Type B pancreatic cell (in vitro differentiated cells): ENCODE data around the gene OR10G7. TPM values are rescaled to one million over a fixed set of nuclear protein-coding genes. Genes with fewer than 3 reads are reported as not detected.

Source experiments
- DNase-seq: peaks from one replicate; pipeline ENCODE4 v3.0.0; 2021; ENCODE audit warnings: mixed read lengths; ENCODE audit not compliant: unreplicated experiment; ENCODE audit errors: extremely low spot score
- H3K27ac Mint-ChIP-seq: 2 replicates; pipeline ENCODE4 v1.8.0; 2021; ENCODE audit warnings: mild to moderate bottlenecking, mixed read lengths
- H3K27me3 Mint-ChIP-seq: 2 replicates; pipeline ENCODE4 v1.8.0; 2021; ENCODE audit warnings: mixed read lengths
- H3K36me3 Mint-ChIP-seq: 2 replicates; pipeline ENCODE4 v1.8.0; 2021; ENCODE audit warnings: mixed read lengths
- H3K4me1 Mint-ChIP-seq: one replicate; pipeline ENCODE4 v1.8.0; 2021; ENCODE audit warnings: mixed read lengths; ENCODE audit not compliant: unreplicated experiment
- H3K4me3 Mint-ChIP-seq: 2 replicates; pipeline ENCODE4 v1.8.0; 2021; ENCODE audit warnings: mild to moderate bottlenecking, mixed read lengths
- H3K9me3 Mint-ChIP-seq: 2 replicates; pipeline ENCODE4 v1.8.0; 2021; ENCODE audit warnings: mixed read lengths
- CTCF ChIP-seq: fragments of 200-600 bp; sonication (generic); conservative IDR thresholded peaks from 2 replicates; pipeline ENCODE4 v1.5.0; 2021; ENCODE audit warnings: antibody characterized with exemption, mild to moderate bottlenecking
- total RNA-seq: library from RNA; stranded (reverse); gene quantifications from 2 replicates; pipeline ENCODE4 v1.2.1, GENCODE V29; 2021; ENCODE audit warnings: low replicate concordance

OR10G7 gene
- total RNA-seq, 1 donor from 2014 or later, result not detected

- DNase-seq, result no peak
- H3K27me3 Mint-ChIP-seq, result peaks cover 34% of the 10 kb centered on the region
- H3K9me3 Mint-ChIP-seq, result no peaks in the 10 kb centered on the region
- H3K27ac Mint-ChIP-seq, result no peak overlapping the region
- no peaks in the 10 kb centered on the region for H3K36me3 Mint-ChIP-seq
- H3K4me1 Mint-ChIP-seq, result peaks cover 4% of the 10 kb centered on the region
- peak overlapping the region; percentile 79 for H3K4me3 Mint-ChIP-seq
- TF ChIP-seq CTCF, result peak; percentile 71
These were observed 28.6 kb upstream of the OR10G7 start for GRCh38 chr11:124069429-124070401.

- no peak for DNase-seq
- Mint-ChIP-seq H3K36me3 (no peaks in the 10 kb centered on the region), H3K27me3 (peaks cover 34% of the 10 kb centered on the region), H3K4me3 (no peak overlapping the region), H3K4me1 (peaks cover 4% of the 10 kb centered on the region), H3K27ac (no peak overlapping the region), H3K9me3 (no peaks in the 10 kb centered on the region)
- TF ChIP-seq CTCF, result no peak
These were observed 27.5 kb upstream of the OR10G7 start for GRCh38 chr11:124068601-124069110.

GRCh38 chr11:124052966-124053365 lies 11.8 kb upstream of the OR10G7 start:
- Mint-ChIP-seq H3K36me3 (no peaks in the 10 kb centered on the region), H3K4me1 (no peaks in the 10 kb centered on the region), H3K9me3 (no peaks in the 10 kb centered on the region), H3K4me3 (no peak overlapping the region), H3K27ac (no peak overlapping the region), H3K27me3 (peaks cover 4% of the 10 kb centered on the region)
- TF ChIP-seq CTCF, result no peak
- no peak for DNase-seq

GRCh38 chr11:124050748-124051147 lies 9.6 kb upstream of the OR10G7 start:
- Mint-ChIP-seq H3K9me3 (no peaks in the 10 kb centered on the region), H3K27me3 (peaks cover 4% of the 10 kb centered on the region), H3K27ac (no peak overlapping the region), H3K36me3 (no peaks in the 10 kb centered on the region), H3K4me1 (no peaks in the 10 kb centered on the region), H3K4me3 (no peak overlapping the region)
- DNase-seq, result no peak
- no peak for TF ChIP-seq CTCF

GRCh38 chr11:124043420-124043819 lies 2.3 kb upstream of the OR10G7 start:
- Mint-ChIP-seq H3K4me3 (no peak overlapping the region), H3K9me3 (no peaks in the 10 kb centered on the region), H3K27ac (no peak overlapping the region), H3K27me3 (peaks cover 4% of the 10 kb centered on the region), H3K4me1 (no peaks in the 10 kb centered on the region), H3K36me3 (no peaks in the 10 kb centered on the region)
- TF ChIP-seq CTCF, result no peak
- DNase-seq, result no peak
